Heart right ventricle (tissue), 16 donors: ENCODE data around the gene GRB14. TPM values are rescaled to one million over a fixed set of nuclear protein-coding genes. Genes with fewer than 3 reads are reported as not detected.

Experiments used
- ATAC-seq, 8 donors: fragments of 200-7000 bp; cut with Tn5 transposase; one replicate each; pipeline ENCODE4 v1.9.1; 2020; ENCODE audit warnings: mild to moderate bottlenecking in 8 of 8, moderate library complexity in 8 of 8, moderate number of reproducible peaks in 1 of 8
- DNase-seq, 2 donors: peaks; one replicate each; pipeline ENCODE4 v3.0.0-alpha.2; 2020
- H3K27ac ChIP-seq, 10 donors: fragments of 200-600 bp; sonication (generic) in 2 of 10; one replicate each; pipeline versions ENCODE4 v1.5.0 to v1.8.0; 2020 to 2022; ENCODE audit warnings: mild to moderate bottlenecking in 3 of 10
- H3K27me3 ChIP-seq, 7 donors: fragments of 200-600 bp; one replicate each; pipeline ENCODE4 v1.8.0; 2021 to 2022; ENCODE audit warnings: mild to moderate bottlenecking in 2 of 7
- H3K36me3 ChIP-seq, 9 donors: fragments of 200-600 bp; sonication (generic) in 1 of 9; one replicate each; pipeline versions ENCODE4 v1.5.0 to v1.8.0; 2020 to 2022; ENCODE audit warnings: mild to moderate bottlenecking in 2 of 9
- H3K4me1 ChIP-seq, 9 donors: fragments of 200-600 bp; sonication (generic) in 1 of 9; one replicate each; pipeline versions ENCODE4 v1.5.0 to v1.8.0; 2020 to 2022; ENCODE audit warnings: mild to moderate bottlenecking in 4 of 9
- H3K4me3 ChIP-seq, 10 donors: fragments of 200-600 bp; sonication (generic) in 2 of 10; one replicate each; pipeline versions ENCODE4 v1.5.0 to v1.8.0; 2020 to 2022; ENCODE audit warnings: mild to moderate bottlenecking in 7 of 10, moderate library complexity in 2 of 10
- H3K9me3 ChIP-seq, 11 donors: fragments of 200-600 bp in 10 of 11; sonication (generic) in 2 of 11; one replicate each; pipeline versions ENCODE4 v1.5.0 to v1.8.0; 2013 to 2022; ENCODE audit warnings: mild to moderate bottlenecking in 2 of 11, control low read depth in 1 of 11, moderate library complexity in 1 of 11
- CTCF ChIP-seq, 9 donors: fragments of 200-600 bp; sonication (generic) in 2 of 9; IDR thresholded peaks; one replicate each; pipeline versions ENCODE4 v1.5.0 to v1.8.0; 2021 to 2022; ENCODE audit warnings: antibody characterized with exemption in 9 of 9, mild to moderate bottlenecking in 5 of 9, moderate library complexity in 1 of 9
- WGBS, 2 donors: extraction: QIAGEN DNeasy Blood & Tissue Kit; methylation state at CpG; one replicate each; pipeline ENCODE4 v1.1.7; 2013; ENCODE audit warnings: inconsistent platforms in 1 of 2; 5-methylcytosine and 5-hydroxymethylcytosine counted together
- intact Hi-C, 10 donors: fragments of 100-400 bp; cut with DNase I; formaldehyde crosslinking; loops; one replicate each; pipeline versions ENCODE4 v1.11.1 to v1.14.2; 2022
- polyA plus RNA-seq, 2 donors: library from polyadenylated mRNA; stranded (reverse); fragments of 200-250 nt; gene quantifications; one replicate each; pipeline ENCODE4 v1.2.3, GENCODE V29; 2013
- total RNA-seq, 10 donors: library from RNA; stranded (reverse); fragmentation: NEBNext Ultra II Directional in 3 of 10; extraction: Animal tissue kit (Norgen Biotek cat#: 25700) in 3 of 10; gene quantifications; one replicate each; pipeline versions ENCODE4 v1.2.1 to v1.2.4, GENCODE V29; 2021 to 2023
- donor health status: Arrhythmogenic right ventricular cardiomyopathy.
- donor health status: ischemic (EF 13 %, LVEDD 7.1; RV severe dilation, severe dysfunction).
- donor health status: healthy with polysubstance abuse.
- donor health status: DM: no; HTN: yes; CAD: no.
- donor health status: DM: no; HTN: no; CAD: no.
- donor health status: ischemic (EF 25% LVEDD 6.9; RV normal size, moderate dysfunction).
- donor health status: ischemic (EF 25% LVEDD 5.7; RV mildly dilated, moderate dysfunction).
- donor health status: healthy.
- donor health status: DM: yes; HTN: yes; CAD: no.
- donor health status: Ischemic cardiomyopathy.
- donor health status: ischemic (EF 35%, LVEDD 5.7; RV mildly dilated, moderate dysfunction).
- donor health status: nonischemic (EF 11% LVEDD 7.7; RV severe dilation, severe dysfunction).
- donor health status: DM: yes; HTN: yes; CAD: no.
- donor health status: PGD.
- donor health status: ischemic (EF 29% LVEDD 5.4; RV normal size, mild dysfunction).
- donor health status: nonischemic (EF 23%, LVEDD 6.1; RV moderate dilation, normal function).

GRB14 gene
- total and polyA plus RNA-seq, 12 donors: 3.8 to 112 (median 9.2) TPM

GRCh38 chr2:164567335-164567989 is 53.8 kb downstream of the GRB14 start:
- TF ChIP-seq CTCF (IDR thresholded peaks at IDR 0.05): no peak
- Histone ChIP-seq H3K27ac (no peak overlapping the region), H3K36me3 (no peaks in the 10 kb centered on the region), H3K9me3 (no peaks in the 10 kb centered on the region), H3K27me3 (no peaks in the 10 kb centered on the region), H3K4me1 (peaks cover 0 to 6% (median 0%) of the 10 kb centered on the region in 9 donors), H3K4me3 (peak overlapping the region in 2 of 10 donors; percentile 4 to 15)
- 83 to 91% methylated on average over 3 of the region's 3 CpGs for WGBS, 2 donors
- DNase-seq (no peak), ATAC-seq (no peak)
- intact Hi-C loops: loop anchor here in 3 of 10 donors (5.0 to 10.0 kb wide), 2 partner anchors 147 to 345 kb away; no protein-coding TSS in a partner anchor

GRCh38 chr2:164565359-164565758 is 55.9 kb downstream of the GRB14 start:
- no peak for DNase-seq
- intact Hi-C loops: loop anchor here in 3 of 10 donors (5.0 to 10.0 kb wide), 2 partner anchors 149 to 347 kb away; no protein-coding TSS in a partner anchor
- 49 to 76% methylated on average over 4 of the region's 4 CpGs for WGBS, 2 donors
- TF ChIP-seq CTCF (IDR thresholded peaks at IDR 0.05): no peak
- H3K27me3 ChIP-seq: no peaks in the 10 kb centered on the region
- no peak for ATAC-seq
- H3K36me3 ChIP-seq: no peaks in the 10 kb centered on the region
- no peaks in the 10 kb centered on the region for H3K9me3 ChIP-seq
- no peak overlapping the region for H3K4me3 ChIP-seq
- H3K4me1 ChIP-seq: peaks cover 0 to 18% (median 12%) of the 10 kb centered on the region in 9 donors
- H3K27ac ChIP-seq: no peak overlapping the region

- no peak for TF ChIP-seq CTCF (IDR thresholded peaks at IDR 0.05)
- H3K27ac ChIP-seq: no peak overlapping the region
- ATAC-seq (no peak), DNase-seq (no peak)
- H3K4me1 ChIP-seq: peaks cover 0 to 18% (median 10%) of the 10 kb centered on the region in 9 donors
- intact Hi-C loops: loop anchor here in 6 of 10 donors (5.0 to 10.0 kb wide), 5 partner anchors 35 to 155 kb away; no protein-coding TSS in a partner anchor
- no peak overlapping the region for H3K4me3 ChIP-seq
- no peaks in the 10 kb centered on the region for H3K9me3 ChIP-seq
- H3K36me3 ChIP-seq: no peaks in the 10 kb centered on the region
- H3K27me3 ChIP-seq: no peaks in the 10 kb centered on the region
Observed at GRCh38 chr2:164562666-164563065, 58.6 kb downstream of the GRB14 start.

- intact Hi-C loops: loop anchor here in 7 of 10 donors (2.0 to 10.0 kb wide), 8 partner anchors 35 to 155 kb away; no protein-coding TSS in a partner anchor
- no peaks in the 10 kb centered on the region for H3K9me3 ChIP-seq
- peak in 1 of 8 donors; percentile 58 for ATAC-seq
- no peak for DNase-seq
- peak overlapping the region in 1 of 10 donors; percentile 2 for H3K27ac ChIP-seq
- H3K36me3 ChIP-seq: no peaks in the 10 kb centered on the region
- TF ChIP-seq CTCF (IDR thresholded peaks at IDR 0.05): no peak
- no peak overlapping the region for H3K4me3 ChIP-seq
- H3K27me3 ChIP-seq: no peaks in the 10 kb centered on the region
- H3K4me1 ChIP-seq: peaks cover 0 to 18% (median 10%) of the 10 kb centered on the region in 9 donors
- WGBS, 2 donors: 67 to 68% methylated on average over 4 of the region's 4 CpGs
Observed at GRCh38 chr2:164561991-164562390, 59.3 kb downstream of the GRB14 start.
